ENCODE data around the gene AKAP13.
"Not testable (repeated sequence)": the region's sequence is repeated elsewhere in the genome, so short reads cannot be mapped to it uniquely, and the experiment has no call there.

AKAP13 gene

DNA sequence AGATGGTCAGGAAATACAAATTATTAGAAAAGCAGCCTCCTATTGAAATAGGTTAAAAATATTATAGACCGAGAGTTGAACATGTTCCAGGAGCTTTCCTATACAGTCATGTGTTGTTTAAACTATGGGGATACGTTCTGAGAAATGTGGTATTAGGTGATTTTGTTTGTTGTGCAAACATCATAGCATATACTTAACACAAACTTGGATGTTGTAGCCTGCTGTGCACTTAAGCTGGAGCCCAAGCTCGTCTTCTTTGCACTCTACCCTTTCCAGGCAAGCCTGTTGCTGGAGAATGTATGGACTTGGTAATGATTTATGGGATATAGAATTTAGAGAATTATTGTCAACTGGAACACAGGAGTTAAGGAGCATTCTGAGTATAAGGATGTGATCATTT, 140.2 kb downstream of the AKAP13 start:
- H3K27ac ChIP-seq (ENCODE audit: low read length), result no peak overlapping the region

DNA sequence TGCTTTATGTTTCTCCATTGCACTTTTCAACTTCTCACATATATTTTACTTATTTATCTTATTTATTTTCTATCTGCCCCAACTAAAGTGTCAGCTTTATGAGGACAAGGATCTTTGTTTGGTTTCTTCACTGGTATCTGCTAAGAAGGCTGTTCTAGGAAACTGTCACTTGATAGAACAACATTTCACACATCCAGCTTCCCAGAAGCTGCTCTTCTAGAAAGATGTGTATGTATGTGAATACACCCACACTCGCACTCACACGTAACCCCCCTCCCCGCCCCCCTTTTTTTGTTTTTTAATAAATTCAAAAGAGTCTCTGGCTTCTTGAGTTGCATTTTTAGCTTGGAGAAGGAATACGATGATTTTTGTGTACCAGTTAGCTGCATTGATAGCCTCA, 143.1 kb downstream of the AKAP13 start:
- Histone ChIP-seq H3K27me3 (ENCODE audit: insufficient read depth, low read length) (no peaks in the 10 kb centered on the region), H3K4me3 (ENCODE audit: low read length) (no peak overlapping the region), H3K4me1 (ENCODE audit: insufficient read depth, low read length) (0 out of 2 replicates have a peak, but pooled peaks cover 3% of the 10 kb centered on the region), H3K27ac (ENCODE audit: low read length) (no peak overlapping the region), H3K36me3 (ENCODE audit: insufficient read depth, low read depth, low read length) (peaks cover 7% of the 10 kb centered on the region; the same call in 1 of the 2 replicates), H3K9me3 (ENCODE audit: insufficient read depth, low read depth, low read length) (no peaks in the 10 kb centered on the region), H3K9ac (ENCODE audit: low read depth, low read length) (no peak overlapping the region)

More for the DNA sequence above, 140.2 kb downstream of the AKAP13 start:
- H3K27me3 ChIP-seq (ENCODE audit: insufficient read depth, low read length), result no peaks in the 10 kb centered on the region
- H3K4me3 ChIP-seq (ENCODE audit: low read length), result no peak overlapping the region
- no peak overlapping the region for H3K9ac ChIP-seq (ENCODE audit: low read depth, low read length)
- H3K4me1 ChIP-seq (ENCODE audit: insufficient read depth, low read length), result peaks cover 12% of the 10 kb centered on the region
- H3K9me3 ChIP-seq (ENCODE audit: insufficient read depth, low read depth, low read length), result no peaks in the 10 kb centered on the region
- H3K36me3 ChIP-seq (ENCODE audit: insufficient read depth, low read depth, low read length), result peaks cover 7% of the 10 kb centered on the region; the same call in 1 of the 2 replicates

DNA sequence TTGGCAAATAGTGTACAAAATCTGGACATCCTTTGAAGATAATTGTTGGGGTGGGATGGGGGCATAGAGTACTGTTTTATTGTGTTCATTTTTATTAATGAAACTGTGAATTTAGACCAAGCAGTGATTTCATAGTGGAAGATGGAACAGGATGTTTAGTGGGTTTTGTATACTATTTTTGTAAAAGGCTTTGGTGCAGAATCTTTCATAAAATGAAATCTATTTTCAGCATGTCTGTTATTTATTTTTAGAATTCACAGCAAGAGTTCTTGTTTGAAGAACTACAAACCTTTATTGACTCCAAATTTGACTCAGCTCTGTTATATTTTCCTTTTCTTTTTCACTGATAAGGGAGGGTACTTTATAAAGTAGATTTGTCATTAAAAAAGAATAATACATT, 145.4 kb downstream of the AKAP13 start:
- Histone ChIP-seq H3K9ac (ENCODE audit: low read depth, low read length) (no peak overlapping the region), H3K27me3 (ENCODE audit: insufficient read depth, low read length) (no peaks in the 10 kb centered on the region), H3K36me3 (ENCODE audit: insufficient read depth, low read depth, low read length) (peaks cover 7% of the 10 kb centered on the region; the same call in 1 of the 2 replicates), H3K9me3 (ENCODE audit: insufficient read depth, low read depth, low read length) (no peaks in the 10 kb centered on the region), H3K27ac (ENCODE audit: low read length) (no peak overlapping the region), H3K4me3 (ENCODE audit: low read length) (no peak overlapping the region), H3K4me1 (ENCODE audit: insufficient read depth, low read length) (peaks cover 13% of the 10 kb centered on the region; the same call in 1 of the 2 replicates)

DNA sequence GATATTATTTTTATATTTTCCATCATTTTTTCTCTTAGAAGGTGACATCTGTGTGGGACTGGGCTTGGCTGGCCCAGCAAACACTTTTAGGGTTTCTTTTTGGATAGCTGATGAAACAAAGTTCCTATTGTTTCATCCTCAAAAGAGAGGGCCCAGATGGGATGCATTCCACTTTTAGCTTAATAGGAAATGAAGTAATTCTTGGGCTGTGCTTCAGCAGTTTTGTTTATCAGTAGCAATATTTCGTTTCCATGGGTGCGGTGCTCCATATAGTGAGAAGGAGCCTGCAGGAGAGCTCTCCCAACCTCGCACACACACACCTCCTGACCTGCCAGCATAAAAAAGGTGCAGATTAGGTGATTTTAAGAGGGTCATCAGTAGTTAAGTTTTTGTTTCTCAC, 147.5 kb downstream of the AKAP13 start:
- peaks cover 13% of the 10 kb centered on the region; the same call in 1 of the 2 replicates for H3K4me1 ChIP-seq (ENCODE audit: insufficient read depth, low read length)
- H3K9me3 ChIP-seq (ENCODE audit: insufficient read depth, low read depth, low read length), result no peaks in the 10 kb centered on the region
- no peak overlapping the region for H3K9ac ChIP-seq (ENCODE audit: low read depth, low read length)
- H3K27ac ChIP-seq (ENCODE audit: low read length), result no peak overlapping the region
- no peak overlapping the region for H3K4me3 ChIP-seq (ENCODE audit: low read length)
- H3K27me3 ChIP-seq (ENCODE audit: insufficient read depth, low read length), result no peaks in the 10 kb centered on the region
- peaks cover under 1% of the 10 kb centered on the region; the same call in 1 of the 2 replicates for H3K36me3 ChIP-seq (ENCODE audit: insufficient read depth, low read depth, low read length)

DNA sequence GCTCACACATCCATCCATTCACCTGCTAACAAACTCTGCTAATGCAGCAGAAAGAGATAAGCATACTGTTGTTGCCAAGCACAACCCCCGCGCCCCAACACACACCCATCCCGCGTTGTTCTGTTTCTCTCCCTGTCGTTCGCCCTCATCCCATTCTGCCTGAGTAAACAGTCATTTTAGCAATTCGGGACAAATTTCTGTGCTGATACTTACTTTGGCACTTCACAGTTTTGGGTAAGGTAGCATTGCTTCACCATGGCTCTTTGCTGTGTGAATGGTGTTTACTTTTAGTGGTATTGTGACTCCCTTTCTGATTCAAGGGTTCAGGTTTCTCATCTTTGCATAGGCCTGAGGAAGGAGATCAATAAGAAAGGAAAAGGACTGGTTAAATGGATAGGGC, 149.7 kb downstream of the AKAP13 start:
- Histone ChIP-seq H3K4me1 (ENCODE audit: insufficient read depth, low read length) (peaks cover 13% of the 10 kb centered on the region; the same call in 1 of the 2 replicates), H3K27ac (ENCODE audit: low read length) (no peak overlapping the region), H3K27me3 (ENCODE audit: insufficient read depth, low read length) (no peaks in the 10 kb centered on the region)

DNA sequence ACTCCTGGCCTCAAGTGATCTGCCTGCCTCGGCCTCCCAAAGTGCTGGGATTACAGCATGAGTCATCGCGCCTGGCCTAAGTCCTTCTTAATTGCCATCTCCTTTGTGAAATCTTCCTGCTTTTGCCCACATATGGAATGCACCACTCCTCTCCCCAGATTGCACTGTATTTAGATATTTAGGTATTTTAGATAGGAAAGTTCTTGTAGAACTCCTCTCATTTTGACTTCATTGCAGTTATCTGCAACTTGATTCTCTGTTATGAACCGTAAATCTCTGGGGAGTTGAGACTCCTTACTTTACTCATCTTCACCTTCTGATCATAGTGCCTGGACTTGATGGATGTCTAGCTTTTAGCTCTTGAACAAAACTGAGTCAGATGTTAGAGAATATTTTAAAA, 150.7 kb downstream of the AKAP13 start:
- no peaks in the 10 kb centered on the region for H3K27me3 ChIP-seq (ENCODE audit: insufficient read depth, low read length)
- H3K4me1 ChIP-seq (ENCODE audit: insufficient read depth, low read length), result peaks cover 13% of the 10 kb centered on the region; the same call in 1 of the 2 replicates
- no peak overlapping the region for H3K27ac ChIP-seq (ENCODE audit: low read length)
- no peak overlapping the region for H3K9ac ChIP-seq (ENCODE audit: low read depth, low read length)
- no peaks in the 10 kb centered on the region for H3K9me3 ChIP-seq (ENCODE audit: insufficient read depth, low read depth, low read length)
- peaks cover 22% of the 10 kb centered on the region for H3K36me3 ChIP-seq (ENCODE audit: insufficient read depth, low read depth, low read length)
- no peak overlapping the region for H3K4me3 ChIP-seq (ENCODE audit: low read length)

More for the DNA sequence above, 149.7 kb downstream of the AKAP13 start:
- H3K9me3 ChIP-seq (ENCODE audit: insufficient read depth, low read depth, low read length), result no peaks in the 10 kb centered on the region
- peaks cover 17% of the 10 kb centered on the region for H3K36me3 ChIP-seq (ENCODE audit: insufficient read depth, low read depth, low read length)
- no peak overlapping the region for H3K4me3 ChIP-seq (ENCODE audit: low read length)
- no peak overlapping the region for H3K9ac ChIP-seq (ENCODE audit: low read depth, low read length)

DNA sequence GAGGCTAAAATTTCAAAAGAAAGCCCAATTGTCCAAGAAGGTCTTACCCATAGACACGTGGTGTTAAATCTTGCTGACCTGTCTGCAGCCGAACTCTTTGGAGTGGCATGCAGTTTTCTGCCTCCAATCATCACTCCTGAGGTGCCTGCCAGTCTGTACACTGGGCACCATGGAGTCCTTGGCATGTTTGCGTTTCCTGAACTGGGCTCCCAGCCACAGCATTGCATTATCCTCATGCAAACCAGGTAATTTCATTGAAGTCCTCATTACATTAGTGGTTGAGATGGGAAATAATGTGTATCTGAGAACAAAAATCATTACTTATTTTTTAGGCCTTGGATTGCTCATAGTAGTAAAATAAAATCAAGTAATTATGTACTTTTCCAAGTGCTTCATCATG, 152.3 kb downstream of the AKAP13 start:
- Histone ChIP-seq H3K27me3 (ENCODE audit: insufficient read depth, low read length) (no peaks in the 10 kb centered on the region), H3K9ac (ENCODE audit: low read depth, low read length) (no peak overlapping the region), H3K27ac (ENCODE audit: low read length) (no peak overlapping the region), H3K4me3 (ENCODE audit: low read length) (no peak overlapping the region), H3K4me1 (ENCODE audit: insufficient read depth, low read length) (peaks cover 13% of the 10 kb centered on the region; the same call in 1 of the 2 replicates), H3K9me3 (ENCODE audit: insufficient read depth, low read depth, low read length) (no peaks in the 10 kb centered on the region), H3K36me3 (ENCODE audit: insufficient read depth, low read depth, low read length) (peaks cover 25% of the 10 kb centered on the region)

DNA sequence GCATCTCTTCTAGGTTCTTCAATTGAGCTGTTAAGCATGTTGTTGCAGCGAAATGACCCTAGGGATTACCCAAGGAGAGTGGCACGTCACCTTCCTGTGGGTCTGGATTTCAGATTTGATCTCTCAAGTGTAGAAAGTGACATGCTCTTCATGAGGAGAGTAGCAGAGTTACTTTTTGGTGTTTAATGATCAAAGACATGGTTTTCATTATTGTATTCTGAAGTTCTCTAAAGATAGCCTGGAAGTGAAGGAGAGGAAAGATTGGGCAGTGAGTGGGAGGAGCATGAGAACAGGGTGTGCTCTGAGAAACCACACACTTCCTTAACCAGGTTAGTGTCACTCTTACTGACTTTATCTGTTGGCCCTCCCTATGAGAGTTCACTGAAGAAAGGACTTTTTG, 153.6 kb downstream of the AKAP13 start:
- Histone ChIP-seq H3K9ac (ENCODE audit: low read depth, low read length) (no peak overlapping the region), H3K36me3 (ENCODE audit: insufficient read depth, low read depth, low read length) (peaks cover 25% of the 10 kb centered on the region), H3K4me3 (ENCODE audit: low read length) (no peak overlapping the region), H3K9me3 (ENCODE audit: insufficient read depth, low read depth, low read length) (no peaks in the 10 kb centered on the region), H3K27me3 (ENCODE audit: insufficient read depth, low read length) (no peaks in the 10 kb centered on the region), H3K4me1 (ENCODE audit: insufficient read depth, low read length) (peaks cover 13% of the 10 kb centered on the region; the same call in 1 of the 2 replicates), H3K27ac (ENCODE audit: low read length) (no peak overlapping the region)

DNA sequence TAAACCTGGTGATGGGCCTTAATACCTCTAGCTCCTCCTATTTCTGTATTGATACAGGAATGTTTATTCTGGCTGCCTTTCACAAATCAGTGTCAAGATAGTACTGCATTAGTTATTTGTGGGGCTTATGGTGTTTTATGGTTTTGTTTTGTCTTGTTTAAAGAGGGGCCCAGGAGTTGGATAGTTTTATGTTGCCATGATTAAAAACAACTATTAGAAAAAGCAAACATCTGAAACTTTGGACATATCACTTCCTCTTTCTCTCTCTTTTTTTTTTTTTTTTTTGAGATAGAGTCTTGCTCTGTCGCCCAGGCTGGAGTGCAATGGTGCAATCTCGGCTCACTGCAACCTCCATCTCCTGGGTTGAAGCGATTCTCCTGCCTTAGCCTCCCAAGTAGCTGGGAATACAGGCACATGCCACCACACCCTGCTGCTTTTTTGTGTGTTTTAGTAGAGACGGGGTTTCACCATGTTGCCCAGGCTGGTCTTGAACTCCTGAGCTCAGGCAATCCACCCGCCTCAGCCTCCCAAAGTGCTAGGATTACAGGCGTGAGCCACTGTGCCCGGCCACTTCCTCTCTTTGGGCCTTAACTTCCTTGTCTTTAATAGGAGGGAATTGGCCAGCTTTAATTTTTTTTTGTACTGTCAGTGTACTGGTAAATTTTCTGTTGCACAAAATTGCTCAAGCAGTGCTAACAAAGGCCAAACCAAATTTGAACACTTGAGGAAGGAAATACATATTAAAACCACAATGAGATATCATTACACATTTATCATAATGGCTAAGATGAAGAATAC, 155.3 kb downstream of the AKAP13 start:
- H3K4me1 ChIP-seq (ENCODE audit: insufficient read depth, low read length); H3K9me3 ChIP-seq (ENCODE audit: insufficient read depth, low read depth, low read length); H3K27me3 ChIP-seq (ENCODE audit: insufficient read depth, low read length); H3K27ac ChIP-seq (ENCODE audit: low read length); H3K9ac ChIP-seq (ENCODE audit: low read depth, low read length); H3K4me3 ChIP-seq (ENCODE audit: low read length): not testable (repeated sequence)
- H3K36me3 ChIP-seq (ENCODE audit: insufficient read depth, low read depth, low read length), result peaks cover 25% of the 10 kb centered on the region

DNA sequence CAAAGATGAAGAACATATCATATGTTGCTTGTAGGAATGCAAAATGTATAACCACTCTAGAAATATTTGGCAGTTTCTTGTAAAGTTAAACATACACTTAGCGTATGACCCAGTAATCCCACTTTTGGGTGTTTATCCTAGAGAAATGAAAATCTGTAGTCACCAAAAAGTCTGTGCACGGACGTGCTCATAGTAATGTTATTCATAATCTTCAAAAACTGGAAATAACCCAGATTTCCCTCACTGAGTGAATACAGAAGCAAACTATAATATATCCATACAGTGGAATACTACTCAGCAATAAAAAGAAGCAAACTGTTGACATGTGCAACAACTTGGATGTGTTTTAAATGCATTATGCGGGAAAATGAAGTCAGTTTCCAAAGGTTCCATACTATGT, 155.9 kb downstream of the AKAP13 start:
- peaks cover 25% of the 10 kb centered on the region for H3K36me3 ChIP-seq (ENCODE audit: insufficient read depth, low read depth, low read length)
- H3K27ac ChIP-seq (ENCODE audit: low read length), result no peak overlapping the region
- H3K9ac ChIP-seq (ENCODE audit: low read depth, low read length), result no peak overlapping the region
- H3K4me3 ChIP-seq (ENCODE audit: low read length), result no peak overlapping the region
- no peaks in the 10 kb centered on the region for H3K4me1 ChIP-seq (ENCODE audit: insufficient read depth, low read length)
- no peaks in the 10 kb centered on the region for H3K9me3 ChIP-seq (ENCODE audit: insufficient read depth, low read depth, low read length)
- H3K27me3 ChIP-seq (ENCODE audit: insufficient read depth, low read length), result no peaks in the 10 kb centered on the region

DNA sequence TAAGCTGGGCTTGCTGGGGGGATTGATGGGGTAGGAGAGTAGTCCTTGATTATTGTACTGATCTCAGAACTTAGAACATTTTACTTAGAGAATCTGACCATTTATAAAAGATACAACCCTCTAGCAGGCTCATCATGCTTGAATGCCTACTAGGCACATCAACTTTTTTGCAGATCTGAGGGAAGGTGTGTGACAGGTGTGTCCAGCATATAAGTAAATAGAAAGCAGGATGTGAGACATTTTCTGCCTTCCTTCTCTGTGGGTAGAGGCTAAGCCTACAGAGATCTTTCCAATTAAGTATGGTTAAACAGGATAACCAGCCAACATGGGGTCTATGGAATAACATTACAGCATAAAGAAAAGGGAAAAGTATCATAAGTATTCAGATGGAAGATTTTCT, 159.1 kb downstream of the AKAP13 start:
- Histone ChIP-seq H3K36me3 (ENCODE audit: insufficient read depth, low read depth, low read length) (peaks cover 20% of the 10 kb centered on the region), H3K27ac (ENCODE audit: low read length) (no peak overlapping the region), H3K4me3 (ENCODE audit: low read length) (no peak overlapping the region), H3K27me3 (ENCODE audit: insufficient read depth, low read length) (no peaks in the 10 kb centered on the region), H3K9ac (ENCODE audit: low read depth, low read length) (no peak overlapping the region), H3K9me3 (ENCODE audit: insufficient read depth, low read depth, low read length) (no peaks in the 10 kb centered on the region), H3K4me1 (ENCODE audit: insufficient read depth, low read length) (no peaks in the 10 kb centered on the region; the same call in 1 of the 2 replicates)

Measured in iPS-20b (cell line).